Embryonic facial prominence (tissue), 1 donor: ENCODE data around the gene MYO18A.
"Not testable (repeated sequence)": the region's sequence is repeated elsewhere in the genome, so short reads cannot be mapped to it uniquely, and the experiment has no call there.

Source experiments
- DNase-seq: peaks from one replicate; pipeline ENCODE4 v3.0.0-alpha.2; 2016; ENCODE audit errors: extremely low spot score

The MYO18A gene

DNA sequence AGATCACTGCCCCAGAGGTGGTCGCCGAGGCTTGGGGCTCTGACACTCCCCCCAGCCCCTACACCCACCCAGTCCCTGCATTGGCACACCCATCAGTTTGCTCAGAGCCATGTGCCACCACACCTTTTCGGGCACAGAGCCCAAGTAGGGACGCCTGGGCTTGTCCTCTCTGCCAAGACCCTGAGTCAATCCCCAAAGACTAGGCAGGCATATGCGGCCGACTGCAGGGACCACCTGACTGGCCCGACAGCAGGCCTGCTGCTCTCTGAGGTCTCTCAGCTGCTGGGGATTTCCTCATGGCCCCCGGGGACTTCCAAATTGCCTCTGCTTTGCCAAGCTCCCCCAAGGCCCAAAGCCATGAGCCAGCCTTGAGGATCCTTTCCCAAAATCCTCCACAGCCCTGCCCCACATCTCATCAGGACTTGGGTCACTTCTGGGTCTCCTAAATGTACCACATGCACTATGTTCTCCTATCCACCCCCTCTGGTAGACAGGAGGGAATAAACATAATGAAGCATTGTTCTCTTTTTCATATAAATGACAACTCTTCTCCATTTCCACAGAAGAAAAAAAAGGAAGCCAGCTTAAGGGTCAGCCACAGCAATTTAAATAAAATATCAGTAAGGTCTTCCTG, 30.6 kb downstream of the MYO18A start:
- DNase-seq, result no peak

DNA sequence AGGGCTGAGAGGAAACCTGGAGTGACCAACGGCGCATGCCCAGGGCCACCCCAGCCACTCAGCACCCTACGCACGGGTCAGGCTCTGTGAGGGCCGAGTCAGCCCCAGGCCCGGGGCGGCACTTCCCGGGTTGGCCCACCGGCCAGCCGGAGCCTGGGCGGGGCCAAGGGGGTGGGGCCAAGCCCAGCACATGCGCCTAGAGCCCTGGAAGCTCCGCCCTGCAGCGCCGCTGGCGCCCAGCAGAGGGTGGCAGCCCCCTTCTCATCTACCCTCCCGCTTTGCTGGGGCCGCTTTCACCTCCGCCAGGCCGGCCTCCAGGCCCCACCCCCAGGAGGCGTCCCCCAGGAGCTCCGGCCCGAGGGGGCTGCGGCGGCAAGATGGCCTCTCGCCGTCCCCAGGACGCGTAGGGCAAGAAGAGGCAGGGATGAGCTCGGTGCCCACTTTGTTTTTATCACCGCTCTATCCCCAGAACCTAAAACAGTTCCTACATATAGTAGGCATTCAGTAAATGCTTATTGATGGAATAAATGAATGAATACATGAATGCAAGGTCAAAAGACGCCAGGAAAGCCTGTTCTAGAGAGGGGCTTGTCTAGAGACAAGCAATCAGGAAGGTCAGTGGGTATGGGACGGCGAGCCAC, 31.3 kb downstream of the MYO18A start:
- DNase-seq, result peak; percentile 62

GRCh38 chr17:29148257-29148789, 31.9 kb downstream of the MYO18A start:
- DNase-seq, result no peak

GRCh38 chr17:29147682-29148081, 32.5 kb downstream of the MYO18A start:
- DNase-seq, result no peak

DNA sequence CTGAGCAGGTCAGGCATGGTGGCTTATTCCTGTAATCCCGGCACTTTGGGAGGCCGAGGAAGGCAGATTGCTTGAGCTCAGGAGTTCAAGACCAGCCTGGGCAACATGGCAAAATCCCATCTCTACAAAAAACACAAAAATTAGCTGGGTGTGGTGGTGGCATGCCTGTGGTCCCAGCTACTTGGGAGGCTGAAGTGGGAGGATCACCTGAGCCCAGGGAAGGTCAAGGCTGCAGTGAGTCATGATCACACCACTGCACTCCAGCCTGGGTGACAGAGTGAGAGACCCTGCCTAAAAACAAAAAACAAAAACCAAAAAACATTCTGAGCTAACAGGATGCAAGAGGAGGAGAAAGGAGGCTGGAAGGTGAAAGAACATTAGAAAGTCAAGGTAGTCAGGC, 33.0 kb downstream of the MYO18A start:
- not testable (repeated sequence) for DNase-seq

- no peak for DNase-seq
Observed at GRCh38 chr17:29146369-29146972, 33.7 kb downstream of the MYO18A start.

DNA sequence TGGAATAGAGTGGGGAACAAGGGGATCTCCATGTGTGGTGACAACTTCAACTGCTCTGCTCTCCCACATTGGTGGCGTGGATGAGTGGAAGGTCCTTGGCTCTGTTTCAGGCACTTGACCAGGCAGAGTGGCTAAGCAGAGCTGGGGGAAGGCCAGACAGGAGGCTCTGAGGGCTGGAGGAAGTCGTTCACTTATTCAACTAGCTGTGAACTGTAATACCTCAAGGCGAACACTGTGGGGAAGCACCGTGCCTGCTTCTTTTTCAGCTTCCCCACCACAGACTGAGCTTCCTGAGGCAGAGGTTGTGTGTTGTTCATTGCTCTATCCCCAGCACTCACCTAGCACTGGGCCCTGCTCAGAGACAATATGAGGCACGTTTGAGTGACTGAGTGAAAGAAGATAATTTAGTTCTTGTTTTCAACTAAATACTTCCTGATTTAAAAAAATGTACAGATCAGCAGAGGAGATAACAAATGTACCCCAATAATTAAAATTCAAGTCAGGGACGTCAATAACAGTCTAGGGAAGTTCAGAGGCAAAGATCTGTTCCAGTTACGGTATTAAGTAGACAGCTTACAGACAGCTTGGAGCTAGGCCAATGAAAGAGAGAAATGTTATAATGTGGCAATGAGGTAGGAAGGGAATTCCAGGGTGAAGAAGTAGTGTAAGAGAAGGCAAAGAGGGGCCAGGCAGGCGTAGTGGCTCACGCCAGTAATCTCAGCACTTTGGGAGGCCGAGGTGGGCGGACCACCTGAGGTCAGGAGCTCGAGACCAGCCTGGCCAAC, 34.7 kb downstream of the MYO18A start:
- DNase-seq, result peak; percentile 54

GRCh38 chr17:29143894-29144293, 36.3 kb downstream of the MYO18A start:
- DNase-seq, result no peak

- DNase-seq, result no peak
Observed at GRCh38 chr17:29141514-29141876, 38.7 kb downstream of the MYO18A start.

DNA sequence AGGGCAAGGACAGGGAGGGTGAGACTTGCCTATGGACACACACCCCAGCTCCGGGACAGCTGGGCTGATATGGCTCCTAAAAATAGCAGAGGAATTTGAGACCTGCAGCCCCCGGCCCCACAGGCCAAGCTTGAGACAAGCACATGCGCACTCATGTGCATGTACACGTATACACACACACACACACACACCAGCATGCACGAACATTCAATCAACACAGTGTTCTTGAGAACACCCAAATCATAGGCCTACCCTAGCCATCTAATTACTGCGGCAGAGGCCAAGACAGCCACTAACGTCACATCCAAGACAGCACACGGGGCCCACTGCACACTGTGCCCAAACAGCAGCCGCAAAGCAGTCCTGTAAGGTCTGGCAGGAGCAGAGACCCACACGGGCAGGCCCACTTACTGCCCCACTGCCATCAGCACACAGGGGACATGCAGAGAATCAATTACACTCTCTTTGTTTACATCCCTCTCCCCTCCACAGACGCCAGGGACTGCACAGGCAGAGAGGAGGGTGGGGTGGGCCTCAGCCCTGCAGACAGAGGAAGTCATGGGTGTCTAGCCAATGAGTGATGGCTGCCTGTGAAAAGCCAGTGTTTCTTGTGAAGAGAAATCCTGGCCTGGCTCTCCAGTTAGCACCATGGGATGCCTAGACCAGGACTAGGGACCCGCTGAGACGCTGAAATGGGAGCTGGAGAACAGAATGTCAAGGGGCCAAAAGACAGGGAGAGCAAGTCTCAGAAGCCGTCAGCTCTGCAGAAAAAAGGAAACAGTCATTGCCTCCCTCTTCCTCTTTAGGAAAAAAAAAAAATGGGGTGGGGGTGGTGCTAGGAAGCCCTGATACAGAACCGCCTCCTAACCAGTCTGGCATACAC, 39.3 kb downstream of the MYO18A start:
- no peak for DNase-seq

GRCh38 chr17:29140051-29140621, 40.1 kb downstream of the MYO18A start:
- DNase-seq, result no peak

DNA sequence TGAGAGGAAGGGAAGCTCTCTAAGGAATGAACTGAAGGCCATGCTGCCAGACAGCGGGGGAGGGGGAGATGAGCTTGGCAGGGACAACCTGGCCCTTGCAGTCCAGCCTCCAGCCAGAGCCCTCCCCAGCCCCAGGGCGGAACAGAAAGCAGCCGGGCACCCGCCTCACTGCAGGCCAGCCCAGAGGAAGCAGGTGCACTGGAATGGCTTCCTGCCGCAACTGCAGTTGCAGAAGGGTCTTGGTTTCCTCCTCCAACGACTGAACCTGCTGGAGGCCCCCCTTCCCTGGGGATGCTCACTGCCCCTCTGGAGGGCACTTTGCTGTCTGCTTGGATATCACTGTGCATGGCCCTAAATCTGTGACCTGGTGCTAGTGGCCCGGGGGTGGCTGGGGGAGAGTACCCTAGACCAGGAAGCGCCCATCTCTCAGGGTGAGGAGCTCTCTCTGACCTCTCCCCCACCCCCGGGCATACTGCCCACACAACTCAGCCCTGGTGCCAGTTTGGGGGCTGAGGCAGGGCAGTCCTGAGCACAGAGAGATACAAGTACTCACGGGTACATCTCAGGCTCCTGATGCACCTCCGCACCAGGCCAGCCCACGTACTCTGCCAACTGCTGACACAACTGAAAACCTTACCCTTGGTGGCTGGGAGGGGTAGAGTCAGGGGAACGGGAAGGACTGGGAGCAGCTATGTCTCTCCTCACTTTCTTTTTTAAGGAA, 41.1 kb downstream of the MYO18A start:
- DNase-seq, result no peak

- DNase-seq, result no peak
Observed at GRCh38 chr17:29138184-29138955, 41.8 kb downstream of the MYO18A start.

GRCh38 chr17:29136998-29137730, 43.0 kb downstream of the MYO18A start:
- DNase-seq, result no peak

DNA sequence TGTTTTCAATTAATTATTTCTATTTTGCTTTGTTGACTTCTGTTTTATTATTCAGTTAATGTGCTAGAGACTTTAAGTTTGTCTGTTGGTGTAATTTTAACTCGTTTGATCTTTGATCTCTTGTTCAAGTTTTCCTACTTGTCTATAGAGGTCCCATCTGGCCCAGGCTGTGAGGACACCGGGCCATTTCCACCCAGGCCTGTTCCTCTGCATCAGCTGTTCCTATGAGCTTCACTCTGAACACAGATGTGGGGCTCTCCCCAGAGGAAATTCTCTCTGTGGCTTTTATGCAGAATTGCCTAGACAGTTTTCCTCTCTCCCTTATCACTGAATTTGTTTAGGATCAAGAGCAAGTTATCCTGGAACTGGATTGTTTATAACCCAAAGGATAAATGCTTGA, 44.7 kb downstream of the MYO18A start:
- no peak for DNase-seq

DNA sequence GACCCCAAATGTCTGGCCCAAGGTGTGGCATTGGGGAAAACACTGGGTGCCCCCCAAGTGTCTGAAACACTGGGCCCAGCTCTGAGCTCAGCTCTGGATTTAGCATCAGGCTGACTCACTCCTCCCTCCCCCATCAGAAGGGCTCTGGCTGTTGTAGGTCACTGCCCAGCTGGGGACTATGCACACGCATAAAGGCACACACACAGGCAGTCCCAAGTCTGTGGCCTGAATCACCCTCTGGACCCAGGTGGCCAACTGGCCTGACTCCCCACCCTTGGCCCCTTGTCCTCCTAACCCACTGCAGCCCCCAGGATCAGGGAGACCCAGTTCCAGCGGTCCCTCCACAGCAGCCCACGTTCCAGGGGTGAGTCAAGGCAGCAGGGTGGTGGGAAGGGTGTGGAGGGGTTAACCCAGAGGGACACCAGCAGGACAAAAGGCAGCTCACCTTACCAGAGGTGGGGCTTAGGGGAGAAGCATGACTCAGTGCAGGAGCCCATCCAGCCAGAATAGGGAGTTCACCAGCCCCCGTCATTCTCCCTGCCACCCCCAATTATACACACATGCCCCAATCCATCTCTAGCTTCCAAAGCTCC, 47.0 kb downstream of the MYO18A start:
- no peak for DNase-seq

DNA sequence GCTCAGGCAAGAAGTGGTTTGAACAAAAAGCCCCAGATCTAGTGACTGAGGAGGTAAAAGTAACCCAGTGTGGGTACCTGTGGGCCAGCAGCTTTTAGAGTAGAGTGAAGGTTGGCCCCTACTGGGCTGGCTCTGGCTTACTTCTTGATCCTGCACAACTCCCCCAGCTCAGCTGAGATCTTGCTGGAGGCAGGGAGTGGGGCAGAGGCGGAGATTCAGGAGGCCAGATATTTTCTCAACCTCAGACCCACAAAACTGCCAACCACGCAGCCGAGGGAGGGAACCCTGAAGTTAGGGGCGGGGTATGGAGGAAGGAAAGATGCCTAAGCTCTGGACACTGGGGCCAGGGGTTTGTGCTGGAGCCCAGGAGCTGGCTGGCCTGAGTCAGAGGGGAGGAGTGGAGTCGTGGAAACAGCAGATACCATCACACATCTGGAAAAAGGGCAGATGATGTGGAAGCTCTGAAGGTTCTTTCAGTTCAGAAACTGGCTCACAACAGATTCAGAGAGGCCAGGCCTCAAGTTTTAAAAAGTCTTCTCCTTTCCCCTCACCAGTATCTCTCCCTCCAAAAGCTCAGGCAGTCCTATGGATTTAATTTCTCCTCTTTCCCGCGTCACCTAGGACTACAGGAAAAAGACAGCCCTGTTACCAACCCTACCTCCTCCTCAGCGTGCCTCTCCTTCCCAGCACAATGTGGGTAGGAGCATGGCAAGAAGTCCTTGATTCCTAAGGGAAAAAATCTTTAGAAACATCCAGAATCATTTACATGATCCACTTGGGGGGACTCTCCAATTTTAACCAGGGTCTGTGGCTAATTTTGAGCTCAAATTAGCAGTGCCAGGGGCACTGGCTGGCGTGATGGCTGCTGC, 48.1 kb downstream of the MYO18A start:
- DNase-seq, result no peak
